Stimulated activated naive CD8-positive, alpha-beta T cell treated with anti-CD3 and anti-CD28 coated beads, Interleukin-15, Interleukin-2, amounts not matched to agents 100 U/mL and 50 U/mL, for 24 hours (primary cell): ENCODE measurements around the gene CAMK2N1.
"Not testable (repeated sequence)": the region's sequence is repeated elsewhere in the genome, so short reads cannot be mapped to it uniquely, and the experiment has no call there.

Experiments
- ATAC-seq: fragments of 150-1000 bp; cut with Tn5 transposase; one replicate; pipeline ENCODE4 v1.10.0; 2021
- DNase-seq: peaks from one replicate; pipeline ENCODE4 v3.0.0; 2021

The CAMK2N1 gene

DNA sequence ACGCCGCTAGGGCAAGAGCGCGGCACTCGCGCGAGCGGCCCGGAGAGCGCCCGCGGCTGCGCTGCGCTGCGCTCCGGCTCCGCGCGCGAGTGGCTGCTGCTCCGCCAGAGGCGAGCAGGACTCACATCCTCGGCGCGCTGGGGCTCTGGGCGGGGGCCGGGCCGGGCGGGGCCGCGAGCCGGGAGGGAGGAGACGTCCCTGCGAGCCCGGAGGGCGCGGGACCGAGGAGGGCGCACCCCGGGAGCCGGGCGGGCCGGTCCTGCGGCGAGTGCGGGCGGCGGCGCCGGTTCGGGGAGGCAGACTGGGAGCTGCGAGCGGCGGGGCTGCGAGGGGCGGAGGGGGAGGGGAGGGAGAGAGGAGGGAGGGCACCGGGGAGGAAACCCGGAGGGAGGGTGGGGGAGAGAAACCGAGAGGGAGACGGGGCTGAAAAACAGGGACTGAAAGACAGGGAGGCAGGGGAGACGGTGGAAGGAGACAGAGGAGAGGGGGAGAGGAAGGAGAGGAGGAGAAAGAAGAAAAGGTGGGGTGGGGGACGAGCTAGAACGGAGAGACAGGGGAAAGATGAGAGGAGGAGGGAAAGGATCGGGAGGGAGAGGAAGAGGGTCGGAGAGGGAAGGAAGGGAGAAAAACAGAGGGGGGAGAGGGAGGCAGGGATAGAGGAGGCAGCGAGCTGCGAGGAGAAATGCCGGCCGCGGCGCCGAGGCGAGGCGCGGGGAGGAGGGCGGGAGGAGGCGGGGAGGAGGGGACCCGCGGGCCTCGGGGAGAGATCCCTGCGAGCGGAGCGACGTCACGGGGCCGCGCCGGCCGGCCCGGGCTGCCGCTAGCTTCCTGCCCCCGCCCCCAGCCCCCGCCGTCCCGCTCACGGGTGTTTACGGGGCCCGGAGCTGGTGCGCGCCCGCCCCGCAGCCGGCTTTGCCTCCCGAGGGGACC is at the start of gene CAMK2N1:
TSS of gene CAMK2N1 (minus strand) at position 684 of the 930 bp plus-strand sequence. CDS start 831 bp downstream, outside the sequence.
- ATAC-seq (peak; percentile 57), DNase-seq (peak; percentile 62)

DNA sequence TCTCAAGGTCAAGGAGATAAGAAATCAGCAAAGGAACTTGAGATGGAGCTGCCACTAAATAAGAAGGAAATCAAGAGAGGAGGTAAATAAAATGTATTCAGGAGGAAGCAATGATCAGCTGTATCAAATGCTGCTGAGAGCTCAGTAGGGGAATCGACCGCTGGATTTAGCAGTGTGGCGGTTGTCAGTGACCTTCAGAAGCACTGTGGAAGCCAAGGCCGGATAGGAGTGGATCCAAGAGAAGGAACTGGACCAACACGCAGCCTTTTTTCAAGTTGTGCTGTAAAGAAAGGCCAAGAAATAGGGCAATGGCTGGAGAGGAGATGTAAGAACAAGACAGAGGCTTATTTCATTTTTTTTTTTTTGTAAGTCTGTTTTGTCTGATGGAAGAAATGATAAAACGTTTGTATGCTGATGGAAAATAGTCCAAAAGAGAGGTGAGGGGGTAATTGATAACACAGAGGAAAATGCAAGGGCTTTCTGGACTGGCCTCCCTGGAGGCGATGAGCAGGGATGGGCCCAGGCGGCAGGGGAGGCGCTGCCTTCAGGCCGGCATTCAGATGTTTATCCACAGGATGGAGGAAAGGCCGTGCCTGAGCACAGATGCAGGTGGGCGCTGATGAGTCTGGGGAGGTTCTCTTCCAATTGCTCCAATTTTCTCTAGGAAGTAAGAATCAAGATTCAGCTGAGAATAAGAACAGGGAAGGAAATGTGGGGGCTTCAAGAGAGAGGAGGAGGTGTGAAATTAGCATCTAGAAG is 48.8 kb upstream of the CAMK2N1 start:
- ATAC-seq = no peak
- no peak for DNase-seq

DNA sequence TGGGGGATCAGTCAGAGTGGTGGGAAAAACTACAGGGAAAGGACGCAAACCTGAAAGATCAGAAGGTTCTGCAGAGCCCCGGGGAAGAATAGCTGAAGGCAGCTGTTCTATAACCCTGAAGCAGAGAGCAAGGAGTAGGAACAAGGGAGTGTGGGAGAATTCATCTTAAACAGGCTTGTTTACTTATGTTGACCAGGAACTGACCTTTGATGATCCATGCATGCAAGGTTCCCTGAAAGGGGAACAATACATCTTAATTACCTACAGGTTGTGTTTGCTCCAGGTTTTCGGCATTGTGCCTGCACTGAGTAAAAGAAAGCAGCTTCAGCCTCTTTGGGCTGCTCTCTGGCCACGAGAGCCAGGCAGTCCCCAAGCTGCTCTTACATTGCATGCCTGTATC is 47.6 kb upstream of the CAMK2N1 start:
- no peak for ATAC-seq
- DNase-seq = no peak

DNA sequence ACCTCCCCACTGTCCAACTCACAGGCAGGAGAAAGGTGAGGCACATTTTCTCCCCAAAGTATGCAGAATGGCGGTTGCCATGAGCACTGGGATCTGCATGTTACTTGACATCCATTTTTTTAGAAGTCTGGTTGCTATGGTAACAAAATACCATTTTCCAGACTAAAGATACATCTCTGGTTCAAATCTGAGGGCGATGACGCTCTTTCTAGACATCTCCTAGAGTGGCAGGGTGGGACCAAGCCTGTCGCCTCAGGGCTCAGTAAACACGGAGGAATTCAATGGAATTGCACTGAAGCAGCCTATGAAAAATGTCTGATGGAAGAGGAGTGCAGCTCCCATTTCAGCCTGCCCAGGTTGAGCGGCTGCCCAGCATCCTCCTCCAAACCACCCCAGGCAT is 44.9 kb upstream of the CAMK2N1 start:
- no peak for ATAC-seq
- DNase-seq = no peak

DNA sequence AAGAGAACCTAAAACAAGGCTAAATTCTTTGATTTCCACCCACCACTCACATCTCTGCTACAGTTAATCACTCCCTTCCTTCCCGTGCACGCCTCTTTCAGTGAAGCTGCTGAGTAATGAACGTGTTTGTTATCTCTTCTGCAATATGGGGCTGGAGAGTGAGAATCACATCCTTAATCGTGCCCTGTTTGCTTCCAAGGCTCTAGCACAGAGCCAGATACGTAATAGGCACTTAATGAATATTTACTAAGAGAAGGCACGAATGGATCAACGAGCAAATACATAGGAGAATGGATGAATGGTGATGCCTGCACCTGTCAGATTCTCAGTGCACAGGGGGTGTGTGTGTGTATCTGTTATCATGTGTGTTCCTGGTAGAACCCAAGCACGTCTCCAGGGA is 44.3 kb upstream of the CAMK2N1 start:
- ATAC-seq (no peak), DNase-seq (no peak)

DNA sequence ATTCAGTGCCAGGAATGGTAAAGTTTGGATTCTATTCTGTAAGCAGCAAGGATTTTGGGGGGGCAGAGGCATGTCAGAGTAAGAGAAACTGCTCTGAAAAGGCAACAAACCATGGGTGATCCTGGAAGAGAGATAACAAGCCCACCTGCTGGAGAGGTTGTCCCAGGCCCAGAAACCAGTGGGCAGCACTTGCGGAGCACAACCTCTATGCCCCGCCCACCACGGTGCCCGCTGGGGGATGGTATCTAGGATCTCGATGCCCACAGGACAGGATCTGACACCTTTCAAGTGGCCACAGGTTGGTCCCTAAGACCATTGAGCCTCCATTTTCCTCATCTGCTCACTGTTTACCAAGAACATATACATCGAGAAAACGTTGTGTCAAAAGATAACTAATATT is 42.2 kb upstream of the CAMK2N1 start:
- ATAC-seq = no peak
- DNase-seq = no peak

DNA sequence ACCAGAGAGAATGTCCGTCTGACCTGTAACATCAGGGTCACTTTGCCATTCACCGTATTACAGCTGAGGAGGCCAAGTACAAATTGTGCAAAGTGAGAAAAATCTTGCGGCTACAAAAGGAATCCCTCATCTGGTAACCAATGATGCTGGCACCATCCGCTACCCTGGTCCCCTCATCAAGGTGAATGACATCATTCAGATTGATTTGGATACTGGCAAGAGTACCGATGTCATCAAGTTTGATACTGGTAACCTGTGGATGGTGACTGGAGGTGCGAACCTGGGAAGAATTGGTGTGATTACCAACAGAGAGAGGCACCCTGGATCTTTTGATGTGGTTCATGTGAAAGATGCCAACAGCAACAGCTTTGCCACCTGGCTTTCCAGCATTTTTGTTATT is 40.3 kb upstream of the CAMK2N1 start:
- ATAC-seq (no peak), DNase-seq (no peak)

DNA sequence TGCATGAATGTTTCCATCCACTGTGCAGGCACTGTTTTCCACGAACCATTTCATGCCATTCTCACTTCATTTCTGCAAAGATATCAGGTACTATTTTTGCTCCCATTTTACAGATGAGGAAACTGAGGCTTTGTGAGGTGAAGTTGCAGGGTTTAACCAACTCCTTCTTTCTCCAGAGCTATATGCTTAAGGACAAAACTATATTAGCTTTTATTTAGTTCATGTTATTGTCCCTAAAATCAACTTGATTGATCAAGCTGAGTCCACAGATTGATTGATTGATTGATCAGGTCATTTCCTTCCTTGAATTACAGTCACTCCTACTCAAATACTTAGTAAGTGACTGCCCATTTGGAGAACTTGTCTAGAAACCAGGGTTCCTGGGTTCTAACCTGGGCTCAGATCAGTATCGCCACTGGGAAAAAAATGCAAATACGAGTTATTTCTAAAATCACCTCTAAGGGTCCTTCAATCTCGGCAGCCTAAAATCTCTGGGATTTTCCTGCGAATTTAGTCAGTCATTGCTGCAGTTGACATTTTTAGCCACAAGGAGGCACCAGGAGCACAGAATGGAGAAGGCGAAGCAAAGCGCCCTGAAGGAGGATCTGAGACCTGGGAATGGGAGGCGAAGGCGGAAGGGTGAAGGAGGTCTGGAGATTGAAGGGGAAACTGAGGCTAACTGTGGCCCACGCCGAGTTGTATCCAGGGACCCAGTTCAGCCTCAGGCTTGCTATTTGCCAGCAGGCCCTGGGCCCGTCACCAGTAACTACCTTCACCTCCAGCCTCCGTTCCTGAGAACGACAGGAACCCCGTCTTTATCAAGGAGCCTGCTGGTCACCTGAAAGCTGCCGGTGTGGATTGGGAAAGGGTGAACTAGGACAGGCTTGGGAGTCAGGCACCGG is 36.2 kb upstream of the CAMK2N1 start:
- DNase-seq (peak; percentile 76), ATAC-seq (no peak)

DNA sequence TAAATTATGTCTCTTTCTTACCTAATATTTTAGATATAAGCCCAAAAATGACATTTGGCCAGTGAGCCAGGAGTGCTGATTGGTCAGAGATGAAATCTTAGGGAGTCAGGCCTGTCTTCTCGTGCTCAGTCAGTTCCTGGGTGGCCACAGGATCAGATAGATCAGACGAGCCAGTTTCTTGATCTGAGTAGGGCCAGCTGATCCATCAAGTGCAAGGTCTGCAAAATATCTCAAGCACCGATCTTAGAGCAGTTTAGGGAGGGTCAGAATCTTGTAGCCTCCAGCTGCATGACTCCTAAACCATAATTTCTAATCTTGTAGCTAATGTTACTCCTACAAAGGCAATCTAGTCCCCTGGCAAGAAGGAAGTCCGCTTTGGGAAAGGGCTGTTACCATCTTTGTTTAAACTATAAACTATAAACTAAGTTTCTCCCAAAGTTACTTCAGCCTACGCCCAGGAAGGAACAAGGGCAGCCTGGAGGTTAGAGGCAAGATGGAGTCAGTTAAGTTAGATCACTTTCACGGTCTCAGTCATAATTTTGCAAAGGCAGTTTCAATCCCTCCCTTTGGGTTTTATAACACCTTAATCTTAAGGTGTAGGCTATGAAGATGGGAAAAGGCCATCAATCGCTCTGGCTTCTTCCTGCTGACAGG is 33.7 kb upstream of the CAMK2N1 start:
- not testable (repeated sequence) for DNase-seq, ATAC-seq

DNA sequence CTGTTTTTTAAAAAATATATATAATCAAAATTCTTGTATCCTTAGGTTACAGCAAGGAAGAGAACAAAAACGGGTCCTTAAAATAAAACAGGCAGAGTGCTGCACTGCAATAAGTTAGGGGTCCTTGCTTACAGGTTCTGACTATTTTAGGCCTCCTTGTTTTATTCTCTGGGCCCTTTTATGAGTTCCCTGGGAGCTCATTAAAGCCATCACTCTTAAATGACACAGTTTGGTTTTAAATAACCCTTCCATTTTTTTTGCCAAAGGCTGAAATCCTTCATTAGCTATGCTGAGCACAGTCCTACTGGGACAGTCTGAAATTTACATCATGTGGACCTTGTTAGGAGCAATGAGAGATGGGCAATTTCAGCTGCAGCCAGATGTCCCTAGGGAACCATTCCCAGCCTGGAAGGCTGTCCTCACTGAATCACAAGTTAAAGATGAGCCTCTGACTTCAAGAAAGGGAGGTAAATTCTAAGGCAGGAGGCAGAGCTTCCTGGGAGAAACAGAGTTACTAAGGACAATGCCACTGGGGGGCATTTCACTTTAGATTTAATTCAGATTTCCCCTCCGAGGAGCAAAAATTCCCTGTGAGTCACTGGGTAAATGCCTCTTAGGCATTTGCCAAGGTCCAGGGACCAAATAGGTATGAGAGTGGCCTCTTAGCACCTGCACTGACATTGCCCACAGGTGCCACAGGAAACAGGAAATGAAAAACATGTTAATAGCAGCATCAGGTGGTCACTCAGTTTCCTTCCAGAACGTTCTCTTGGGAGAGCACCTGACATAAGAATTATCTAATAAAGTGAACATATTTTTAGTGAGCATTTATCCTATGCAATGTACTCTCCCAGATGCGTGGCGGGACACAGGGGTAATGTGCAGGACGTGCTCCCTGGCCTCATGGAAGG is 25.8 kb upstream of the CAMK2N1 start:
- DNase-seq = no peak
- ATAC-seq = no peak

DNA sequence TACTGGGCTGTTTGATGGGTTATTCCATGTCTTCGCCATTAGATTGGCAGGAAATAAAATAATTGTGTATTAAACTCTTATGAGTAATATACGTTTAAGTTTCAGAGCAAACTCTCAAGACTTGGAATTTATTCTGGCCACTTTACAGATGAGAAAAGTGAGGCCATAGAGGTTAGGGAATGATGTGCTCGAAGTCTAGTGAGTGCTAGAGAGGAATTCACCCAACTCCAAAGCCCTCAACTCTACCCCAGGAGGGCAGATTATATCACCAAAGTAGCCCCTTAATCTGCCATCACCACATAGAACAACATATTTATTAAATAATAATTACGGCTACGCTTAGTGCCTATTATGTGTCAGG is 22.4 kb upstream of the CAMK2N1 start:
- DNase-seq (no peak), ATAC-seq (no peak)

DNA sequence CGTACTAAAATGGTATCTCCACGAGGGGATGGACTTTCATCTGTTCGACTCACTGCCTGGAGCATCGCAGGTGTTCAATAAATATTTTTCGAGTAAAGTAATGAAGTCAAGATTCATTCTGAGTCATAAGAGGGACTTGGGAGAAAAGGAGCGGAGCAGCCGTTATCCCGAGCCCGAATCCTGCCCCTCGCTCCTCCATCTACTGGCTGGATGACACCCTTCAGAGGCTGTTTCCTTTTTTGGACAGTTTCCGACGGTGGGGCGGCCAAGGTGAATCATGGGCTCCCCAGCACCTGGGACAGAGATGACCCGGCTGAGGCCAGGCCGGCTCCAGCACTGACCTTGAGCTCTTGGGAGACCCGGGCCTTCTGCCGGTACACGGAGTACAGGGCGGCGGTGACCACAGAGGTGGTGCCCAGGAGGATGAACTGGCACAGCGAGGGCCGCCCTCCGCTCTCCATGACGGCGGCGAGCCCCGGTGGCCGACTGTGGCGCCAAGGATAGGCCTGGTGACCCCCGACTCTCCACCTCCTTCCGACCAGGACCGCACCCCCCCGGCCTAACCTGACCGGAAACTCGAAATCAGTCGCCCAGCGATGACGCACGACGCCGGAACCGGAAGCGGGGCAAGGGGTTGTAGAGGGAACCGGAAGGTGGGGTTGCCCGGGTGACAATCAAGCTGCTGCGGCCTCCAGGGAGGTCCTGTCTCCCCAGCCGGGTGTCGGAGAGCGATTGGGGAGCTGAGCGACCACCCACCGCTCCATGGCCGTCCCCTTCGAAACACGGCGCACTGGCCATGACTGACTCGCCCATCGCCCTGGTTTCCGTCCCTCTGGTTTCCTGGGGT is 21.8 kb upstream of the CAMK2N1 start, which contains the start of gene MUL1:
TSS of gene MUL1 (minus strand) at position 588 of the 847 bp plus-strand sequence. CDS start at position 461, 127 bp downstream.
- DNase-seq (peak; percentile 98), ATAC-seq (peak; percentile 98)

DNA sequence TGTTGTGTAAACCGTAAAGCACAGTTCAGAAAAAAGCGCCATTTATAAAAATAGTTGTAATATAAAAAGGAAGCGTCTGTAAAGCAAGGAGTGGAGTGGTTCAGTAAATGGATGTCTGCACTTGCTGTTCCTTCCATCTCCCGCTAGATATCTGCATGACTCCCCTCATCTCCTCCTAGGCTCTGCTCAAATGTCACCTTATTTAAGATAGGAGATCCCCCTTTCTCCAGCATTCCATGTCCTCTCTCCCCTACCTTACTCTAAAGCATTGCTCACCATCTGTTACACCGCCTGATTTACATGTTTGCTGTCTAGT is 21.2 kb upstream of the CAMK2N1 start:
- DNase-seq = no peak
- ATAC-seq = no peak

DNA sequence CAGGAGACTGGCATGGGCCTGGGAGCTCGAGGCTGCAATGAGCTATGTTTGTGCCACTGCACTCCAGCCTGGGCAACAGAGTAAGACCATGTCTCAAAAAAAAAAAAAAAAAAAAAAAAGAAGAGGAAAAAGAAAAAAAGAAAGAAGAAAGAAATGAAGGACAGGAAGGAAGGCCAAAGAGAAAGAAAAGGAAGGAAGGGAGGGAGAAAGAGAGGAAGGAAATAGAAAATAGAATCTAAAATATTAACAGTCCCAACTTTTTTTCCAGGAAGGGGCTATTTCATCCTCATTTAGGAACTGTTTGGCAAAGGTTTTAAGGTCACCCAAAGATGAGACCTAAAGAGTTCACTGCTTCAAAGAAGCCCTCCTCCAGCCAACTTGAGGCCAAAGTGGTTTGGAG is 19.5 kb upstream of the CAMK2N1 start:
- DNase-seq (no peak), ATAC-seq (no peak)

DNA sequence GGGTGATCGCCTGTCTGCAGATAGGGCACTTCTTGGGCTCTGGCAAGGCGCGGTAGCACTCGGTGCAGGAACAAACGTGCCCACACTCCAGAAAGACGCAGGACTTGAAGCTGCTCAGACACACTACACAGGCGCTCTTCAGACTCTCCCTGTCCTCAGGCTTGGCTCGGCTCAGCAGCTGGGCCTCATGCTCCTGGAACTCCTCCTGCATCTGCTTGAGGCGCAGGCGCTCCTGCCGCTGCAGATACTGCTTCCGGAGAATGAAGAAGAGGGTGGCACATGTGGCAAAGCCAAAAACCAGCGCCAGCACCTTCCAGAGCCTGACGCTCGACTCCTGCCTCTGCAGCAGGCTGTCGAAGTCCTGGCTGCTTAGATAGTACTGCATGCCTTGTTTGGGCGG is 14.7 kb upstream of the CAMK2N1 start:
- DNase-seq (no peak), ATAC-seq (no peak)

DNA sequence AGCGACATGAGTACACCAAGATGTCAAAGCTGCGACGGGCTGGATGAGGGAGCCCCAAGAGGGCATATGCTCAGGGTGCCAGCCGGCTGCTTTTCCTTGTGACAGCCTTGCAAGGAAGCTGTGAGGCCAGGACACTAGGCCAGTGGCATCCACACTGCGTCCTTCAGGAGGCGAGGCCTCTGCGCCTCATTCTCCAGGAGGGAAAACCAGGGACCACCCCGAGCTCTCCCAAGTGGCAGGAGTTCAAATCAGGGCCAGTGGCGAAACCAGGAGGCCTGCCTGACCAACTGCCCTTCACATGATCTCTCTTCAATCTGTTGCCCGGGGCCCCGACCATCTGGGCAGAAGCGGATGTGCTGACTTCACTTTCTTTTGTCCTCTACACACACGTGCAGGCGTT is 13.7 kb upstream of the CAMK2N1 start:
- no peak for ATAC-seq

DNA sequence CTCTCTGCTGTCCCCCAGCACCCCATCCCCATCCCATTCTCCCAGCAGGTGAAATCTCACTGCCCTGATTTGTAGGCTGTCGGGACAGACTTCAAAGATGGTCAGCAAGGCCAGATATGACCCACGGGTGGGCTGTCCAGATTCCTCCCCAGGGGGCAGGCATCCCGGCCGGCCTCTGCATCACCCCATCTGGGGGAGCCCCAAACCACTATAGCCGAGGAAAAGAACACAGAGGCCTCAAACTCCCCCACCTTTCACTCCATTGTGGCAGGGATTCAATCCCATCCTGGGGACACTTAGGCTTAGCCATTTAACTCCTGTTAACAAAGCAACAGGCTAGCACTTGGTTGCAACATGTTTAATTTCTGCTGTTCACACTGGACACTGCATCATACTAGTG is 13.1 kb upstream of the CAMK2N1 start:
- DNase-seq (no peak), ATAC-seq (no peak)

More for the DNA sequence above, 13.7 kb upstream of the CAMK2N1 start:
- DNase-seq = no peak

DNA sequence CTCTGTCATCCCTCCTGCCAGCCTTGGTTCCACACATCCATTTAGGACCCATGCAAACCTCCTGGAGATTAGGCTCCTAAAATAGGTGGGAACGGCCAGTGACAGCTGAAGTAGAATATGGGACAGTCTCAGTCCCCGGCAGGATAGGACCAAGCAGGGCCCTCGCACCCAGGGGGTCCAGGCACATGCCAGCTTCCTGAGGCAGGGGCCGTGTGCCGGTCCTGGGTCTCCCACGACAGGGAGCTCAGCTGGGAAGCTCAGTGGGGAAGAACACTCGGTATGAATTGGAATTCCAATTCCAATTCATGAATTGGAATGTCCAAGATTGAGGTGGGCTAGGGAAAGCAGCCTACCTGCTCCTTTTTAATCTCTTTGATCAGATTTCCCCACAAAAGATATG is 12.1 kb upstream of the CAMK2N1 start:
- no peak for ATAC-seq
- DNase-seq = no peak

DNA sequence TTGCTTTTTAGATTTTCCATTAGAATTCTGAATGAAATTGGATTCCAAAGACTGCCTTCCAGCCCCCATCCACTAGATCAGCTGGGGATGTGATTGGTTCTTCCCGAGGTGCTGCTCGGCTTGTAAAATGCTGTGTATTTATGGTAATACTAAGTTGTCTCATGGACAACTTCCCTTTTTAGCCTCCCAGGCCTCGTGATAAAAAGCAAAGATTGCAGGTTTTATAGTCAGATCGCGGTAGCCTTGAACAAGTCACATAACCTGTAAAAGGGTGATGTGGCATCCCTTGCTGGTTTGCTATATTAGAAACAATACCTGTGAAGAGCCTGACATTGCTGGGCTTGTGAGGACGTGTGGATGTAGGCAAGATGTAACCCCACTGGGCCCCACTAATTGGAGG is 11.5 kb upstream of the CAMK2N1 start:
- no peak for DNase-seq
- no peak for ATAC-seq
